ENCODE data around the gene NAT9. TPM values are rescaled to one million over a fixed set of nuclear protein-coding genes. Genes with fewer than 3 reads are reported as not detected.

NAT9 gene
- total and polyA plus RNA-seq, 4 donors = 12.1 to 59.9 (median 45.4) TPM

DNA sequence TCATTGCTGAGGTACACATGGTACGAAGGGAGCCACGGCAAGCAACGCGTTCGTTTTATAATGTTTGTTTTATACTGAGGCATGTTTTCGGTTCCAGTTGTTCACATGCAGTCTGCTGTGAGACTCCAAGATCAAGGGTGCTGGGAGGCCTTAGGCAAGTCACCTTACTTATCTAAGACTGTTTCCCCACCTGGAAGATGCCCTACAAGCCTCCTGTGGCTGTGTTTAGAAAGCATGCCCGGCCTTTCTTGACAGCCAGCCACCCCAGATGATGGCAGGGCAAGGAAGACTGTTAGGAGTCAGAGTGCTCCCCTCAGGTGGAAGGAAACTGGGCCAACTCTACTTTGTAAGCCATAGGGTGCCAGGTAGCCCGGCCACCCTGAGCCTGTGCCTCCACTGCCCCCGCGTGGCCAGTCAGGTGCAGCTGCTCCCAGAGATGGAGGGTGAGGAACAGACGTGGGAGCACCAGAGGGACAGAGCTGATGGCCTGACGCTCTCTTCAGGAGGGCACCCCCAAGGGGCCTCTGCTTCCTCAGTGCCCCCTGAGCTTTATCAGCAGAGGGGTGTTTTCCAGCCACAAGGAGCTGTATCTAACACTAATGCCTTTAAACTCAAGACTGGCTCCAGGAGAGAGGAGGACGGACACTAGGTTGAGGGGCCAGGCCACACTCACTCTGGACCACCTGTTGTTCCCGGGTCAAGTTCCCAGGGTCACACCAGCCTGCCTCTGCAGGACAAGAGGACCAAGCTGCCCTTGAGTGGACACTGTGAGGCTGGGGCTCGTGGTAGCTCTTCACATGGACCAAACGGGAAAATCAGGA, 5.4 kb downstream of the NAT9 start:
- Histone ChIP-seq H3K27me3 (ENCODE audit: control insufficient read depth in 1 of 2, insufficient read depth in 2 of 2, low read length in 1 of 2) (no peaks in the 10 kb centered on the region), H3K4me3 (ENCODE audit: low read length in 2 of 2) (no peak overlapping the region), H3K9me3 (ENCODE audit: control insufficient read depth, low read length) (no peaks in the 10 kb centered on the region), H3K4me1 (ENCODE audit: control insufficient read depth in 1 of 2, insufficient read depth in 2 of 2, low read length in 2 of 2) (no peaks in the 10 kb centered on the region), H3K36me3 (ENCODE audit: control insufficient read depth in 1 of 2, insufficient read depth in 2 of 2, low read length in 1 of 2) (peaks cover 0 to 6% of the 10 kb centered on the region in 2 donors), H3K27ac (ENCODE audit: low read depth in 1 of 2, low read length in 2 of 2) (no peak overlapping the region)
- 59 to 60% methylated on average over 16 of the region's 16 CpGs for WGBS, 2 donors
- ATAC-seq (ENCODE audit: low FRiP score) (peak; percentile 69), DNase-seq (peak in 1 of 2 donors; percentile 88)
- intact Hi-C loops (cut with DNase I) = no loop called here

GRCh38 chr17:74769856-74770497, 6.2 kb downstream of the NAT9 start:
- DNase-seq = peak in 1 of 2 donors; percentile 41
- Histone ChIP-seq H3K4me3 (ENCODE audit: low read length in 2 of 2) (no peak overlapping the region), H3K27ac (ENCODE audit: low read depth in 1 of 2, low read length in 2 of 2) (no peak overlapping the region), H3K9me3 (ENCODE audit: control insufficient read depth, low read length) (no peaks in the 10 kb centered on the region), H3K4me1 (ENCODE audit: control insufficient read depth in 1 of 2, insufficient read depth in 2 of 2, low read length in 2 of 2) (no peaks in the 10 kb centered on the region), H3K27me3 (ENCODE audit: control insufficient read depth in 1 of 2, insufficient read depth in 2 of 2, low read length in 1 of 2) (no peaks in the 10 kb centered on the region), H3K36me3 (ENCODE audit: control insufficient read depth in 1 of 2, insufficient read depth in 2 of 2, low read length in 1 of 2) (peaks cover 0 to 6% of the 10 kb centered on the region in 2 donors)
- intact Hi-C loops (cut with DNase I) = loop anchor here (2.0 kb wide), 1 partner anchor 21 kb away; the partner anchor contains the start of gene NHERF1 (in 2 of the 2)
- ATAC-seq (ENCODE audit: low FRiP score) = no peak
- WGBS, 2 donors = 47 to 51% methylated on average over 5 of the region's 5 CpGs

- ATAC-seq (ENCODE audit: low FRiP score) = no peak
- WGBS, 2 donors = 32 to 42% methylated on average over 6 of the region's 6 CpGs
- Histone ChIP-seq H3K27me3 (ENCODE audit: control insufficient read depth in 1 of 2, insufficient read depth in 2 of 2, low read length in 1 of 2) (no peaks in the 10 kb centered on the region), H3K4me3 (ENCODE audit: low read length in 2 of 2) (no peak overlapping the region), H3K27ac (ENCODE audit: low read depth in 1 of 2, low read length in 2 of 2) (no peak overlapping the region), H3K36me3 (ENCODE audit: control insufficient read depth in 1 of 2, insufficient read depth in 2 of 2, low read length in 1 of 2) (peaks cover 0 to 6% of the 10 kb centered on the region in 2 donors), H3K4me1 (ENCODE audit: control insufficient read depth in 1 of 2, insufficient read depth in 2 of 2, low read length in 2 of 2) (no peaks in the 10 kb centered on the region), H3K9me3 (ENCODE audit: control insufficient read depth, low read length) (no peaks in the 10 kb centered on the region)
- no peak for DNase-seq
- intact Hi-C loops (cut with DNase I) = loop anchor here (2.0 kb wide), 1 partner anchor 21 kb away; the partner anchor contains the start of gene NHERF1 (in 2 of the 2)
These were observed 6.8 kb downstream of the NAT9 start for GRCh38 chr17:74769266-74769855.

- DNase-seq (no peak), ATAC-seq (ENCODE audit: low FRiP score) (no peak)
- no peaks in the 10 kb centered on the region for H3K27me3 ChIP-seq (ENCODE audit: control insufficient read depth in 1 of 2, insufficient read depth in 2 of 2, low read length in 1 of 2)
- H3K4me1 ChIP-seq (ENCODE audit: control insufficient read depth in 1 of 2, insufficient read depth in 2 of 2, low read length in 2 of 2) = no peaks in the 10 kb centered on the region
- peak overlapping the region; percentile 15 to 55 for H3K27ac ChIP-seq (ENCODE audit: low read depth in 1 of 2, low read length in 2 of 2)
- intact Hi-C loops (cut with DNase I) = loop anchor here (2.0 kb wide), 1 partner anchor 20 kb away; the partner anchor contains the start of gene NHERF1 (in 2 of the 2)
- no peaks in the 10 kb centered on the region for H3K9me3 ChIP-seq (ENCODE audit: control insufficient read depth, low read length)
- H3K36me3 ChIP-seq (ENCODE audit: control insufficient read depth in 1 of 2, insufficient read depth in 2 of 2, low read length in 1 of 2) = peaks cover 0 to 6% of the 10 kb centered on the region in 2 donors
- 61 to 66% methylated on average over 7 of the region's 7 CpGs for WGBS, 2 donors
- H3K4me3 ChIP-seq (ENCODE audit: low read length in 2 of 2) = no peak overlapping the region
These were observed 7.4 kb downstream of the NAT9 start for GRCh38 chr17:74768763-74769114.

- no peaks in the 10 kb centered on the region for H3K27me3 ChIP-seq (ENCODE audit: control insufficient read depth in 1 of 2, insufficient read depth in 2 of 2, low read length in 1 of 2)
- ATAC-seq (ENCODE audit: low FRiP score) (peak; percentile 44), DNase-seq (peak; percentile 88 to 94)
- H3K36me3 ChIP-seq (ENCODE audit: control insufficient read depth in 1 of 2, insufficient read depth in 2 of 2, low read length in 1 of 2) = peaks cover 0 to 4% of the 10 kb centered on the region in 2 donors
- 27 to 31% methylated on average over 17 of the region's 17 CpGs for WGBS, 2 donors
- no peaks in the 10 kb centered on the region for H3K4me1 ChIP-seq (ENCODE audit: control insufficient read depth in 1 of 2, insufficient read depth in 2 of 2, low read length in 2 of 2)
- peak overlapping the region; percentile 31 to 55 for H3K27ac ChIP-seq (ENCODE audit: low read depth in 1 of 2, low read length in 2 of 2)
- H3K9me3 ChIP-seq (ENCODE audit: control insufficient read depth, low read length) = no peaks in the 10 kb centered on the region
- no peak overlapping the region for H3K4me3 ChIP-seq (ENCODE audit: low read length in 2 of 2)
- intact Hi-C loops (cut with DNase I) = loop anchor here (2.0 kb wide), 1 partner anchor 19 kb away; the partner anchor contains the start of gene NHERF1 (in 2 of the 2)
These were observed 7.9 kb downstream of the NAT9 start for GRCh38 chr17:74768069-74768762.

DNA sequence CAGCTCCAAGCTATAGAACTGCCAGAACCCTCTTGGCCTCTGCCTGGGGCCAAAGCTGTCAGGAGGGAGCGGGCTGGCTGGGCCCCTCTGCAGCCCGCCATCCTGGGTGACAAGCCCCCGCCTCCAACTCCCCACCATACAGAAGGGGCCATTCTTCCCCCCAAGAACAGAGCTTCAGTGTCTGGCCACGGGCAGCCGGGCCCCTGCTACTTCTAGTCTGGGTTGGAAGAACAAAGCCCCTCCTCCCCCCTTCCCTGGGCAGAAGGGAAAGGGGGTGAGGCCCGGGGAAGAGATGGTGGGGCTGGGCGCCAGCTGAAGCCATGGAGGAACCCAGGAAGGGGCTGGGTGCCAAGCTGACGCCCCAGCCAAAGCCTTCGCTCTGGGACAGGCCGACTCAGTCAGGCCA, 9.0 kb downstream of the NAT9 start:
- WGBS, 2 donors = 43 to 46% methylated on average over 10 of the region's 10 CpGs
- Histone ChIP-seq H3K36me3 (ENCODE audit: control insufficient read depth in 1 of 2, insufficient read depth in 2 of 2, low read length in 1 of 2) (peaks cover 0 to 2% of the 10 kb centered on the region in 2 donors), H3K4me1 (ENCODE audit: control insufficient read depth in 1 of 2, insufficient read depth in 2 of 2, low read length in 2 of 2) (no peaks in the 10 kb centered on the region), H3K9me3 (ENCODE audit: control insufficient read depth, low read length) (no peaks in the 10 kb centered on the region), H3K27ac (ENCODE audit: low read depth in 1 of 2, low read length in 2 of 2) (no peak overlapping the region), H3K27me3 (ENCODE audit: control insufficient read depth in 1 of 2, insufficient read depth in 2 of 2, low read length in 1 of 2) (no peaks in the 10 kb centered on the region), H3K4me3 (ENCODE audit: low read length in 2 of 2) (no peak overlapping the region)
- intact Hi-C loops (cut with DNase I) = no loop called here
- ATAC-seq (ENCODE audit: low FRiP score) (no peak), DNase-seq (no peak)

GRCh38 chr17:74766413-74766812, 9.7 kb downstream of the NAT9 start:
- DNase-seq (no peak), ATAC-seq (ENCODE audit: low FRiP score) (no peak)
- no peaks in the 10 kb centered on the region for H3K9me3 ChIP-seq (ENCODE audit: control insufficient read depth, low read length)
- H3K36me3 ChIP-seq (ENCODE audit: control insufficient read depth in 1 of 2, insufficient read depth in 2 of 2, low read length in 1 of 2) = no peaks in the 10 kb centered on the region
- no peak overlapping the region for H3K4me3 ChIP-seq (ENCODE audit: low read length in 2 of 2)
- H3K27ac ChIP-seq (ENCODE audit: low read depth in 1 of 2, low read length in 2 of 2) = no peak overlapping the region
- intact Hi-C loops (cut with DNase I) = no loop called here
- H3K27me3 ChIP-seq (ENCODE audit: control insufficient read depth in 1 of 2, insufficient read depth in 2 of 2, low read length in 1 of 2) = no peaks in the 10 kb centered on the region
- no peaks in the 10 kb centered on the region for H3K4me1 ChIP-seq (ENCODE audit: control insufficient read depth in 1 of 2, insufficient read depth in 2 of 2, low read length in 2 of 2)
- 91 to 94% methylated on average over 2 of the region's 2 CpGs for WGBS, 2 donors

GRCh38 chr17:74764751-74765286, 11.3 kb downstream of the NAT9 start:
- DNase-seq (no peak), ATAC-seq (ENCODE audit: low FRiP score) (no peak)
- WGBS, 2 donors = 87 to 91% methylated on average over 4 of the region's 4 CpGs
- H3K36me3 ChIP-seq (ENCODE audit: control insufficient read depth in 1 of 2, insufficient read depth in 2 of 2, low read length in 1 of 2) = no peaks in the 10 kb centered on the region
- H3K9me3 ChIP-seq (ENCODE audit: control insufficient read depth, low read length) = no peaks in the 10 kb centered on the region
- H3K4me3 ChIP-seq (ENCODE audit: low read length in 2 of 2) = no peak overlapping the region
- H3K27ac ChIP-seq (ENCODE audit: low read depth in 1 of 2, low read length in 2 of 2) = no peak overlapping the region
- intact Hi-C loops (cut with DNase I) = no loop called here
- no peaks in the 10 kb centered on the region for H3K27me3 ChIP-seq (ENCODE audit: control insufficient read depth in 1 of 2, insufficient read depth in 2 of 2, low read length in 1 of 2)
- no peaks in the 10 kb centered on the region for H3K4me1 ChIP-seq (ENCODE audit: control insufficient read depth in 1 of 2, insufficient read depth in 2 of 2, low read length in 2 of 2)

Data from aorta (tissue), 5 donors.